ENCODE data around the gene TBCE.
A peak's percentile ranks its signal among the peaks of the same experiment; 100 is the strongest.

TBCE gene

GRCh38 chr1:235411489-235412486 lies 44.6 kb downstream of the TBCE start:
- no peak for DNase-seq

GRCh38 chr1:235415008-235415904 lies 48.0 kb downstream of the TBCE start:
- peak; percentile 64 to 69 for DNase-seq

GRCh38 chr1:235416662-235417049 lies 49.4 kb downstream of the TBCE start:
- DNase-seq, result no peak

- DNase-seq, result peak; percentile 10 to 47
These were observed 50.0 kb downstream of the TBCE start for GRCh38 chr1:235417086-235417697.

GRCh38 chr1:235421751-235422150 lies 54.5 kb downstream of the TBCE start:
- DNase-seq, result no peak

- no peak for DNase-seq
These were observed 56.0 kb downstream of the TBCE start for GRCh38 chr1:235423214-235423652.

- DNase-seq, result no peak
These were observed 56.9 kb downstream of the TBCE start for GRCh38 chr1:235424092-235424491.

- DNase-seq, result no peak
These were observed 58.1 kb downstream of the TBCE start for GRCh38 chr1:235425357-235425756.

GRCh38 chr1:235426143-235426542 lies 58.9 kb downstream of the TBCE start:
- DNase-seq, result no peak

GRCh38 chr1:235426680-235427079 lies 59.5 kb downstream of the TBCE start:
- no peak for DNase-seq

- no peak for DNase-seq
These were observed 60.2 kb downstream of the TBCE start for GRCh38 chr1:235427447-235427846.

GRCh38 chr1:235429143-235429542 lies 61.9 kb downstream of the TBCE start:
- no peak for DNase-seq

- no peak for DNase-seq
These were observed 63.8 kb downstream of the TBCE start for GRCh38 chr1:235430991-235431390.

- no peak for DNase-seq
These were observed 66.8 kb downstream of the TBCE start for GRCh38 chr1:235434001-235434400.

- DNase-seq, result no peak
These were observed 74.0 kb downstream of the TBCE start for GRCh38 chr1:235441159-235441685.

- no peak for DNase-seq
These were observed 75.7 kb downstream of the TBCE start for GRCh38 chr1:235442788-235443429.

GRCh38 chr1:235448616-235449015 lies 81.4 kb downstream of the TBCE start:
- no peak for DNase-seq

GRCh38 chr1:235450433-235450832 lies 83.2 kb downstream of the TBCE start:
- DNase-seq, result no peak

GRCh38 chr1:235450886-235451483 lies 83.8 kb downstream of the TBCE start:
- DNase-seq, result no peak

GRCh38 chr1:235454021-235454420 lies 86.8 kb downstream of the TBCE start:
- no peak for DNase-seq

GRCh38 chr1:235455097-235455496 lies 87.9 kb downstream of the TBCE start:
- DNase-seq, result no peak

- DNase-seq, result no peak
These were observed 88.6 kb downstream of the TBCE start for GRCh38 chr1:235455823-235456222.

All from SHP77 (cell line).